Astrocyte (in vitro differentiated cells and primary cell): ENCODE data around the gene VEZT. TPM values are rescaled to one million over a fixed set of nuclear protein-coding genes. Genes with fewer than 3 reads are reported as not detected.
A peak's percentile ranks its signal among the peaks of the same experiment; 100 is the strongest.

ENCODE experiments used
- DNase-seq: peaks from one replicate; pipeline ENCODE4 v3.0.0-alpha.2; 2010; ENCODE audit warnings: low read depth
- FAIRE-seq: peaks from 2 replicates; lab custom pipeline; 2011; peaks lifted over from hg19 to GRCh38; lab: Jason Lieb, UNC
- H2AFZ ChIP-seq: 2 replicates; pipeline ENCODE4 v1.6.0; 2012; ENCODE audit warnings: low read depth, low read length, inconsistent platforms
- H3K27ac ChIP-seq: 2 replicates; pipeline ENCODE4 v1.5.1; 2011; ENCODE audit warnings: low read depth, low read length, inconsistent platforms
- H3K27me3 ChIP-seq: 2 replicates; pipeline ENCODE4 v1.6.0; 2011; ENCODE audit warnings: low read length, inconsistent platforms; ENCODE audit not compliant: insufficient read depth
- H3K36me3 ChIP-seq: 2 replicates; pipeline ENCODE4 v1.5.1; 2011; ENCODE audit warnings: low read length, inconsistent platforms; ENCODE audit not compliant: insufficient read depth
- H3K4me1 ChIP-seq: 2 replicates; pipeline ENCODE4 v1.5.1; 2011; ENCODE audit warnings: low read length, inconsistent platforms; ENCODE audit not compliant: insufficient read depth
- H3K4me2 ChIP-seq: 2 replicates; pipeline ENCODE4 v1.6.0; 2012; ENCODE audit warnings: low read length, inconsistent platforms
- H3K4me3 ChIP-seq: 2 replicates; pipeline ENCODE4 v1.5.1; 2011; ENCODE audit warnings: low read depth, mild to moderate bottlenecking, low read length, inconsistent platforms; ENCODE audit not compliant: insufficient read depth
- H3K79me2 ChIP-seq: 2 replicates; pipeline ENCODE4 v1.6.0; 2012; ENCODE audit warnings: mild to moderate bottlenecking, low read length, inconsistent platforms; ENCODE audit not compliant: insufficient read depth
- H3K9ac ChIP-seq: 2 replicates; pipeline ENCODE4 v1.6.0; 2012; ENCODE audit warnings: mild to moderate bottlenecking, low read length, inconsistent platforms
- H3K9me3 ChIP-seq: 2 replicates; pipeline ENCODE4 v1.5.1; 2012; ENCODE audit warnings: low read depth, mild to moderate bottlenecking, low read length, inconsistent platforms; ENCODE audit not compliant: insufficient read depth
- H4K20me1 ChIP-seq: 2 replicates; pipeline ENCODE4 v1.6.0; 2012; ENCODE audit warnings: low read length, inconsistent platforms; ENCODE audit not compliant: insufficient read depth
- H3K27ac Mint-ChIP-seq: one replicate; pipeline ENCODE4 v1.8.0; 2021; ENCODE audit warnings: mild to moderate bottlenecking, mixed read lengths; ENCODE audit not compliant: unreplicated experiment
- H3K27me3 Mint-ChIP-seq: one replicate; pipeline ENCODE4 v1.8.0; 2021; ENCODE audit warnings: low read depth, mixed read lengths; ENCODE audit not compliant: unreplicated experiment
- H3K36me3 Mint-ChIP-seq: one replicate; pipeline ENCODE4 v1.8.0; 2021; ENCODE audit warnings: low read depth, mixed read lengths; ENCODE audit not compliant: unreplicated experiment
- H3K4me1 Mint-ChIP-seq: one replicate; pipeline ENCODE4 v1.8.0; 2021; ENCODE audit warnings: low read depth, mixed read lengths; ENCODE audit not compliant: unreplicated experiment
- H3K4me3 Mint-ChIP-seq: one replicate; pipeline ENCODE4 v1.8.0; 2021; ENCODE audit warnings: mild to moderate bottlenecking, moderate library complexity, mixed read lengths; ENCODE audit not compliant: unreplicated experiment
- H3K9me3 Mint-ChIP-seq: one replicate; pipeline ENCODE4 v1.8.0; 2021; ENCODE audit warnings: mild to moderate bottlenecking, mixed read lengths; ENCODE audit not compliant: unreplicated experiment
- EZH2 ChIP-seq: IDR thresholded peaks from 2 replicates; pipeline ENCODE4 v1.6.1; 2012; ENCODE audit warnings: mild to moderate bottlenecking, low read length, inconsistent platforms; ENCODE audit not compliant: insufficient read depth
- total RNA-seq: library from RNA; stranded (reverse); gene quantifications from 2 replicates; pipeline ENCODE4 v1.2.1, GENCODE V29; 2021
- TF ChIP-seq, protein P1 (sequence below): IDR thresholded peaks from 2 replicates; pipeline ENCODE4 v1.5.1; 2011; ENCODE audit warnings: low read depth, mild to moderate bottlenecking, inconsistent platforms, low read length, moderate library complexity; ENCODE audit not compliant: insufficient read depth

The VEZT gene
- total RNA-seq, 1 donor from 2014 or later = 106 TPM

DNA sequence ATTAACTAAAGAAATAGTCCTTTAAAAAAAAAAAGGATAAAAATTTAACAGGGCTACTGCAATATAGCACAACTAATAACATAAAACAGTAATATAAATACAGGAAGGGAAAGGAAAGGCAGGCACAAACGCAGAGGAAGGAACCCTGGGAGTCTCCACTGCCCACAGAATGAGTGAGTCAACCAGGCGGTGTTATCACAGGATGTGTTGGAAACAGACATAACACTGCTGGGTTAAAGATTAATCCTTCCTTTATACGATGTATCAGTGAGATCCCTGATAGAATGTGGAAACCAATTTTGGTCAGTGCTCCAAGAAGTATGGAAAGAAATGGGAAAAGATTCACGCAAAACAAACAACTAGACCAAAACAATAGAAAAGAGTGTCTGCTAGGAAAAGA, 48.2 kb upstream of the VEZT start:
- no peaks in the 10 kb centered on the region for H3K9me3 Mint-ChIP-seq

DNA sequence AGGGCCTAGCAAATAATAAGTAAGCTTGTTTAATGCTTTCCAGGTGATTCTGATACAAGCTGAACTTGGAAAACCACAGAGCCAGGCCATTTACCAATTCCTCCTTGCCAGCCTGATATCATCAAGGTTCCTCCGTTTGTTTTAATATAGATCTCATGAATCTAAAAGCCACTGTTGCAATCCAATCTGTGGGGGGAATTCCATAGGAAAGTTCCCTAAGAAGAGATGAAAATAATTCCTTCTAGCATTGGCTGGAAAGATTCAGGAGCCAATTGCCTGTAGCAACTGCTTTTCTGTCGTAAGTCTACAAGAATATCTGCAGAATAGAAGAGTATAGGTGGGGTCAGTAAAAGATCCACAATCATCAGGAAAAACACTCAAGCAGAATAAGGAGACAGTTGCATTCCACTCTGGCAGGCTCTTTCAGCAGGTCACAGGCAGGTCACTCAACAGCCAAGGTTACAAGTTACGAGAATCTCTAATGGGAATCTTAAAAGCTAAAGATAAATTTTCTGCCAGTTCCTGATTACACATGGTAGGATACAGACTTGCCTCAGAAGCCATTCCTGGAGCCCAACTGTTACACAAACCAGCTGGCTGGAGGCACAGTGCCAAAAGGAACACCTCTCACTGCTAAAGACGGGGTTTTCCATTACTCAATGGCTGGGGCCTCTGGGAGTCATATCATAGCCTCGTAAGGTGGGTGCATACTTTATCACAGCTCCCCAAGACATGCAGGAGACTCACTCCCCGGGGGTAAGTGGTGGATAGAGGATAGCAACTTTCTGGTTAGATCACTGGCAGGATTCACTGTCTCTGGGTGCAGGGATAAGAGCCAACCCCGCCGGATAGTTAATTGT, 44.0 kb upstream of the VEZT start:
- Histone ChIP-seq H2AFZ (no peak overlapping the region), H3K36me3 (no peaks in the 10 kb centered on the region)
- FAIRE-seq = no peak

More for the DNA sequence above, 48.2 kb upstream of the VEZT start:
- Mint-ChIP-seq H3K36me3 (peaks cover 6% of the 10 kb centered on the region), H3K4me1 (peaks cover 30% of the 10 kb centered on the region), H3K27me3 (no peaks in the 10 kb centered on the region), H3K4me3 (no peak overlapping the region), H3K27ac (peak overlapping the region; percentile 89)
- peaks cover 34% of the 10 kb centered on the region for H3K4me1 ChIP-seq
- peak; percentile 39 for FAIRE-seq
- H3K27ac ChIP-seq = peak overlapping the region; percentile 70
- peak overlapping the region; percentile 64 for H3K4me2 ChIP-seq
- no peak overlapping the region for H3K9ac ChIP-seq
- no peak overlapping the region for H3K4me3 ChIP-seq
- TF ChIP-seq EZH2 = no peak
- TF ChIP-seq, protein P1, sequence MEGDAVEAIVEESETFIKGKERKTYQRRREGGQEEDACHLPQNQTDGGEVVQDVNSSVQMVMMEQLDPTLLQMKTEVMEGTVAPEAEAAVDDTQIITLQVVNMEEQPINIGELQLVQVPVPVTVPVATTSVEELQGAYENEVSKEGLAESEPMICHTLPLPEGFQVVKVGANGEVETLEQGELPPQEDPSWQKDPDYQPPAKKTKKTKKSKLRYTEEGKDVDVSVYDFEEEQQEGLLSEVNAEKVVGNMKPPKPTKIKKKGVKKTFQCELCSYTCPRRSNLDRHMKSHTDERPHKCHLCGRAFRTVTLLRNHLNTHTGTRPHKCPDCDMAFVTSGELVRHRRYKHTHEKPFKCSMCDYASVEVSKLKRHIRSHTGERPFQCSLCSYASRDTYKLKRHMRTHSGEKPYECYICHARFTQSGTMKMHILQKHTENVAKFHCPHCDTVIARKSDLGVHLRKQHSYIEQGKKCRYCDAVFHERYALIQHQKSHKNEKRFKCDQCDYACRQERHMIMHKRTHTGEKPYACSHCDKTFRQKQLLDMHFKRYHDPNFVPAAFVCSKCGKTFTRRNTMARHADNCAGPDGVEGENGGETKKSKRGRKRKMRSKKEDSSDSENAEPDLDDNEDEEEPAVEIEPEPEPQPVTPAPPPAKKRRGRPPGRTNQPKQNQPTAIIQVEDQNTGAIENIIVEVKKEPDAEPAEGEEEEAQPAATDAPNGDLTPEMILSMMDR = no peak
- DNase-seq = peak; percentile 87
- no peaks in the 10 kb centered on the region for H3K36me3 ChIP-seq
- H4K20me1 ChIP-seq = no peaks in the 10 kb centered on the region
- no peaks in the 10 kb centered on the region for H3K79me2 ChIP-seq
- H3K9me3 ChIP-seq = no peaks in the 10 kb centered on the region
- no peak overlapping the region for H2AFZ ChIP-seq
- no peaks in the 10 kb centered on the region for H3K27me3 ChIP-seq

More for the DNA sequence above, 44.0 kb upstream of the VEZT start:
- Histone ChIP-seq H3K4me1 (peaks cover 26% of the 10 kb centered on the region), H3K4me3 (no peak overlapping the region), H3K9ac (no peak overlapping the region), H3K4me2 (peak overlapping the region; percentile 28), H3K27me3 (no peaks in the 10 kb centered on the region), H3K79me2 (peaks cover 3% of the 10 kb centered on the region), H4K20me1 (no peaks in the 10 kb centered on the region), H3K27ac (peak overlapping the region; percentile 13), H3K9me3 (no peaks in the 10 kb centered on the region)
- Mint-ChIP-seq H3K27ac (peak overlapping the region; percentile 22), H3K4me3 (no peak overlapping the region), H3K9me3 (no peaks in the 10 kb centered on the region), H3K4me1 (peaks cover 42% of the 10 kb centered on the region), H3K27me3 (no peaks in the 10 kb centered on the region), H3K36me3 (peaks cover 7% of the 10 kb centered on the region)
- DNase-seq = peak; percentile 95
- TF ChIP-seq EZH2 = no peak
- TF ChIP-seq, protein P1 = no peak
